KMS-11 (cell line): ENCODE measurements around the gene ZNF683.

Experiments
- H2AFZ ChIP-seq: fragments of 200-600 bp; sonication (generic); 2 replicates; pipeline ENCODE4 v1.6.1; 2016; ENCODE audit warnings: antibody characterized with exemption, mixed run types, low read depth
- H3K27ac ChIP-seq: fragments of 200-600 bp; sonication (generic); 2 replicates; pipeline ENCODE4 v1.6.1; 2016; ENCODE audit warnings: mild to moderate bottlenecking, mixed run types
- H3K27me3 ChIP-seq: fragments of 200-600 bp; sonication (generic); 2 replicates; pipeline ENCODE4 v1.6.1; 2017; ENCODE audit warnings: mild to moderate bottlenecking, low read depth, mixed run types, moderate library complexity; ENCODE audit not compliant: insufficient read depth
- H3K36me3 ChIP-seq: fragments of 200-600 bp; sonication (generic); 2 replicates; pipeline ENCODE4 v1.6.1; 2017; ENCODE audit warnings: mild to moderate bottlenecking, mixed run types; ENCODE audit not compliant: insufficient read depth
- H3K4me1 ChIP-seq: fragments of 200-600 bp; sonication (generic); 2 replicates; pipeline ENCODE4 v1.6.1; 2016; ENCODE audit warnings: mild to moderate bottlenecking, low read depth, mixed run types; ENCODE audit not compliant: poor library complexity, severe bottlenecking
- H3K4me2 ChIP-seq: fragments of 200-600 bp; sonication (generic); 2 replicates; pipeline ENCODE4 v1.7.0; 2016; ENCODE audit warnings: mild to moderate bottlenecking, mixed run types
- H3K4me3 ChIP-seq: fragments of 200-600 bp; sonication (generic); IDR thresholded peaks from 2 replicates; pipeline ENCODE4 v1.6.1; 2017; ENCODE audit warnings: low read depth, low read length, mixed read lengths; ENCODE audit not compliant: insufficient read depth
- H3K79me2 ChIP-seq: fragments of 200-600 bp; sonication (generic); 2 replicates; pipeline ENCODE4 v1.6.1; 2016; ENCODE audit warnings: low read depth, mixed run types; ENCODE audit not compliant: insufficient read depth
- H3K9ac ChIP-seq: fragments of 200-600 bp; sonication (generic); 2 replicates; pipeline ENCODE4 v1.6.1; 2016; ENCODE audit warnings: mild to moderate bottlenecking, mixed run types
- H4K20me1 ChIP-seq: fragments of 200-600 bp; sonication (generic); 2 replicates; pipeline ENCODE4 v1.6.1; 2016; ENCODE audit warnings: mild to moderate bottlenecking, mixed run types; ENCODE audit not compliant: insufficient read depth
- TF ChIP-seq, protein P1 (sequence below): fragments of 200-600 bp; sonication (generic); conservative IDR thresholded peaks from 2 replicates; pipeline ENCODE4 v1.6.1; 2017; ENCODE audit warnings: low read depth, mild to moderate bottlenecking, antibody characterized with exemption, low read length, moderate library complexity, mixed read lengths

ZNF683 gene

DNA sequence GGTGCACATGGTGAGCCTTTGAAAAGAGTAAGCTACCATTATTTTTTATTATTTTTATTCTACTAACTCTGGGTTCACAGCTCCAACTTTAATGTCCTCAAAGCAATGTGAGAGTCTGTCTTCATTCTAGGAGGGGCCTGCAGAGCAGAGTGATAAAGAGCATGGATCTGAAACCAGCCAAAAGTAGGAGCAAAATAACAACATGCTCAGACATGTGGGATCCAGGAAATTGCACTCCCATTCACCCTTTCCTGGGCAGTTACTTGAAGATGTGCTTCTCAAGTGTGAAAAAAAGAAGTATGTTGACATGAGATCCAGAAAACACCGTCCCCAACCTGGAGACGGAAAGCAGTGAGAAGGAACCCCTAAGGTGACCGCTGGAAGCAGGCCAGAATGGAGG, 29.3 kb upstream of the ZNF683 start:
- no peak overlapping the region for H3K4me3 ChIP-seq
- no peak overlapping the region for H3K9ac ChIP-seq
- H3K27me3 ChIP-seq = peaks cover 14% of the 10 kb centered on the region
- H3K36me3 ChIP-seq = no peaks in the 10 kb centered on the region
- no peak overlapping the region for H2AFZ ChIP-seq
- H3K27ac ChIP-seq = no peak overlapping the region
- no peaks in the 10 kb centered on the region for H3K79me2 ChIP-seq
- no peaks in the 10 kb centered on the region for H4K20me1 ChIP-seq
- no peaks in the 10 kb centered on the region for H3K4me1 ChIP-seq
- H3K4me2 ChIP-seq = no peak overlapping the region
- TF ChIP-seq, protein P1, sequence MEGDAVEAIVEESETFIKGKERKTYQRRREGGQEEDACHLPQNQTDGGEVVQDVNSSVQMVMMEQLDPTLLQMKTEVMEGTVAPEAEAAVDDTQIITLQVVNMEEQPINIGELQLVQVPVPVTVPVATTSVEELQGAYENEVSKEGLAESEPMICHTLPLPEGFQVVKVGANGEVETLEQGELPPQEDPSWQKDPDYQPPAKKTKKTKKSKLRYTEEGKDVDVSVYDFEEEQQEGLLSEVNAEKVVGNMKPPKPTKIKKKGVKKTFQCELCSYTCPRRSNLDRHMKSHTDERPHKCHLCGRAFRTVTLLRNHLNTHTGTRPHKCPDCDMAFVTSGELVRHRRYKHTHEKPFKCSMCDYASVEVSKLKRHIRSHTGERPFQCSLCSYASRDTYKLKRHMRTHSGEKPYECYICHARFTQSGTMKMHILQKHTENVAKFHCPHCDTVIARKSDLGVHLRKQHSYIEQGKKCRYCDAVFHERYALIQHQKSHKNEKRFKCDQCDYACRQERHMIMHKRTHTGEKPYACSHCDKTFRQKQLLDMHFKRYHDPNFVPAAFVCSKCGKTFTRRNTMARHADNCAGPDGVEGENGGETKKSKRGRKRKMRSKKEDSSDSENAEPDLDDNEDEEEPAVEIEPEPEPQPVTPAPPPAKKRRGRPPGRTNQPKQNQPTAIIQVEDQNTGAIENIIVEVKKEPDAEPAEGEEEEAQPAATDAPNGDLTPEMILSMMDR = no peak

DNA sequence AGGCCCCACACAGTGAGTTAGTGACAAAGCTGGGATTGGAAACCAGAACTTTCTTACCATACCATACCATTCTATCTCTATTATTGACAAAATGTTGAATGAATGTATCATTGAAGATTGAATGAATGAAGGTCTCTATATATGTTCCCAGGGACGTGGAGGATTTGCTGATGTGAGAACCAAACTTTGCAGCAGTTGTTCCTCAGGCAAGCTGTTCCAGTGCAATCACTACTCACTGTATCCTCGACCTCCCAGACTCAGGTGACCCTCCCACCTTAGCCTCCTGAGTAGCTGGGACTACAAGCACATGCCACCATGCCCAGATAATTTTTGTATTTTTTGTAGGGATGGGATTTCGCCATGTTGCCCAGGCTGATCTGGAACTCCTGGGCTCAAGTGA, 26.5 kb upstream of the ZNF683 start:
- H4K20me1 ChIP-seq = no peaks in the 10 kb centered on the region
- no peak overlapping the region for H3K9ac ChIP-seq
- H3K36me3 ChIP-seq = no peaks in the 10 kb centered on the region
- no peak overlapping the region for H3K4me2 ChIP-seq
- TF ChIP-seq, protein P1 = no peak
- no peak overlapping the region for H3K27ac ChIP-seq
- H3K4me1 ChIP-seq = no peaks in the 10 kb centered on the region
- no peaks in the 10 kb centered on the region for H3K79me2 ChIP-seq
- no peak overlapping the region for H3K4me3 ChIP-seq
- no peak overlapping the region for H2AFZ ChIP-seq
- H3K27me3 ChIP-seq = no peaks in the 10 kb centered on the region; the same call in 1 of the 2 replicates

DNA sequence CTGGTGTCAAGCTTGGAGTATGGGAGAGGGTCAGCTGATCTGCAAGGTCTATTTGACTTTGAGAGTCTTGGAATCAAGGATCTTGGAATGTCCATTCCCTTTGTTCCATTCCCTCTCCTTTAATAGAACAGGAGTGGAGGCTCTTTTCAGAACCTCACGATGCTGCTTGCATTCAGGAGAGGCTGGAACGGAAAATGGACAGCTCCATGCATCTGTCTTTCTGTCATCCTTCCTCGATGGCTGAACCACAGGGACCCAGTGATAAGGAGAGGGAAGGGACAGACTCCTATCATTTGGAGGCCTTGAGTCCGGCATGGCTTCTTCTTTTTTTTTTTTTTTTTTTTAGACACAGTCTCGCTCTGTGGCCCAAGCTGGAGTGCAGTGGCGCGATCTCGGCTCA, 23.2 kb upstream of the ZNF683 start:
- Histone ChIP-seq H3K9ac (no peak overlapping the region), H3K36me3 (no peaks in the 10 kb centered on the region), H3K4me1 (no peaks in the 10 kb centered on the region), H3K27ac (no peak overlapping the region), H2AFZ (no peak overlapping the region), H3K4me3 (no peak overlapping the region), H3K27me3 (no peaks in the 10 kb centered on the region), H3K79me2 (no peaks in the 10 kb centered on the region), H3K4me2 (no peak overlapping the region), H4K20me1 (no peaks in the 10 kb centered on the region)
- TF ChIP-seq, protein P1 = no peak

DNA sequence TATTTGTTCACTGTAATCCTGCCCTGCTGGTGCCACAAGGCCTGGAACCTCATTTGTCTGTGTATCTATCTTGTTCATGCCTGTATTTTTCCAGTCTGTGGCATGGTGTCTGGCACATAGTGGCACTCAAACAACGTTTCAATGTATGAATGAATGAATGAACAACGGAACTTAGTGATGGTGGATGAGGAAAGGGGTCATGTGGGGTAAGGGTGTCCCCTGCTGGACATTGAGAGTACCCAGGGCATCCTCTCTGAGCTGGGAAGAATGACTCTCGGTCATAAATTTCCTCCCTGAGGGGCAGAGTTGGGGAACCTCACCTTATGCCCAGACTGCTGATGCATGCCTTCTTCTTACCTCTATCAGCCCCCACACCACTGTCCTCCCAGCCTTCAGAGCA, 18.9 kb upstream of the ZNF683 start:
- no peaks in the 10 kb centered on the region for H3K4me1 ChIP-seq
- TF ChIP-seq, protein P1 = no peak; the same call in 1 of the 2 replicates
- H3K9ac ChIP-seq = no peak overlapping the region
- no peak overlapping the region for H3K4me3 ChIP-seq
- no peak overlapping the region for H3K27ac ChIP-seq
- no peak overlapping the region for H3K4me2 ChIP-seq
- no peaks in the 10 kb centered on the region for H3K27me3 ChIP-seq
- no peak overlapping the region for H2AFZ ChIP-seq
- no peaks in the 10 kb centered on the region for H3K79me2 ChIP-seq
- H4K20me1 ChIP-seq = no peaks in the 10 kb centered on the region
- H3K36me3 ChIP-seq = no peaks in the 10 kb centered on the region
